ENCODE results near the gene C5orf46. TPM values are rescaled to one million over a fixed set of nuclear protein-coding genes. Genes with fewer than 3 reads are reported as not detected.

Gene C5orf46
- total and polyA plus RNA-seq, 4 donors, result not detected

DNA sequence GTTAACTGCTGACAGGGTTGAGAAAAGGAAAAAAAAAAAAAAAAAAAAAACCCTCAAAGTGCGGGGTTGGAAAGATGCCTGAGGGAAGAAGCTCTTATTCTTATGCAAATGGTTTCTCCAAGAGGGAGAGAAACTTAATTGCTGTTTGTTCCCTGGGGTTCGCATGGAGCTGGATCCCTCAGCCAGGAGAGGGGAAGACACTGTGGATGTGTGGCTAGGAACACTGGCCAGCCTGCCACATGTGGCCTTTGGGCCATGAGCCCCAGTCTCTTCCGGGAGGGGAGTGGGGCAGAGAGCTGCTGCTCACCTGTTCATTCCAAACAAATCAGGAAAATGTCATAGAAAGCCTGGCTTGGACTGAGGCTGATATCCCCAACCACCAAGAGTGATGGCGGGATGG lies 37.2 kb downstream of the C5orf46 start (continued):
- TF ChIP-seq RXRA (IDR thresholded peaks at IDR 0.05), result no peak
- no peak for TF ChIP-seq HNF4G (IDR thresholded peaks at IDR 0.05)

GRCh38 chr5:147863454-147864158 lies 42.7 kb downstream of the C5orf46 start:
- H3K4me3 ChIP-seq (ENCODE audit: low read depth in 1 of 3, low read length in 3 of 3), result no peak overlapping the region
- H3K27me3 ChIP-seq (ENCODE audit: control insufficient read depth in 4 of 4, insufficient read depth in 4 of 4, low read length in 3 of 4), result no peaks in the 10 kb centered on the region
- no peaks in the 10 kb centered on the region for H3K36me3 ChIP-seq (ENCODE audit: control insufficient read depth in 4 of 4, insufficient read depth in 3 of 4, low read depth in 1 of 4, low read length in 3 of 4)
- no peak overlapping the region for H3K27ac ChIP-seq (ENCODE audit: low read depth in 1 of 2, low read length in 2 of 2)
- no peak for DNase-seq (ENCODE audit: low spot score)
- TF ChIP-seq, protein P1, sequence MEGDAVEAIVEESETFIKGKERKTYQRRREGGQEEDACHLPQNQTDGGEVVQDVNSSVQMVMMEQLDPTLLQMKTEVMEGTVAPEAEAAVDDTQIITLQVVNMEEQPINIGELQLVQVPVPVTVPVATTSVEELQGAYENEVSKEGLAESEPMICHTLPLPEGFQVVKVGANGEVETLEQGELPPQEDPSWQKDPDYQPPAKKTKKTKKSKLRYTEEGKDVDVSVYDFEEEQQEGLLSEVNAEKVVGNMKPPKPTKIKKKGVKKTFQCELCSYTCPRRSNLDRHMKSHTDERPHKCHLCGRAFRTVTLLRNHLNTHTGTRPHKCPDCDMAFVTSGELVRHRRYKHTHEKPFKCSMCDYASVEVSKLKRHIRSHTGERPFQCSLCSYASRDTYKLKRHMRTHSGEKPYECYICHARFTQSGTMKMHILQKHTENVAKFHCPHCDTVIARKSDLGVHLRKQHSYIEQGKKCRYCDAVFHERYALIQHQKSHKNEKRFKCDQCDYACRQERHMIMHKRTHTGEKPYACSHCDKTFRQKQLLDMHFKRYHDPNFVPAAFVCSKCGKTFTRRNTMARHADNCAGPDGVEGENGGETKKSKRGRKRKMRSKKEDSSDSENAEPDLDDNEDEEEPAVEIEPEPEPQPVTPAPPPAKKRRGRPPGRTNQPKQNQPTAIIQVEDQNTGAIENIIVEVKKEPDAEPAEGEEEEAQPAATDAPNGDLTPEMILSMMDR (IDR thresholded peaks at IDR 0.05; ENCODE audit: low read depth, low read length, missing input control), result no peak
- TF ChIP-seq, protein P2, sequence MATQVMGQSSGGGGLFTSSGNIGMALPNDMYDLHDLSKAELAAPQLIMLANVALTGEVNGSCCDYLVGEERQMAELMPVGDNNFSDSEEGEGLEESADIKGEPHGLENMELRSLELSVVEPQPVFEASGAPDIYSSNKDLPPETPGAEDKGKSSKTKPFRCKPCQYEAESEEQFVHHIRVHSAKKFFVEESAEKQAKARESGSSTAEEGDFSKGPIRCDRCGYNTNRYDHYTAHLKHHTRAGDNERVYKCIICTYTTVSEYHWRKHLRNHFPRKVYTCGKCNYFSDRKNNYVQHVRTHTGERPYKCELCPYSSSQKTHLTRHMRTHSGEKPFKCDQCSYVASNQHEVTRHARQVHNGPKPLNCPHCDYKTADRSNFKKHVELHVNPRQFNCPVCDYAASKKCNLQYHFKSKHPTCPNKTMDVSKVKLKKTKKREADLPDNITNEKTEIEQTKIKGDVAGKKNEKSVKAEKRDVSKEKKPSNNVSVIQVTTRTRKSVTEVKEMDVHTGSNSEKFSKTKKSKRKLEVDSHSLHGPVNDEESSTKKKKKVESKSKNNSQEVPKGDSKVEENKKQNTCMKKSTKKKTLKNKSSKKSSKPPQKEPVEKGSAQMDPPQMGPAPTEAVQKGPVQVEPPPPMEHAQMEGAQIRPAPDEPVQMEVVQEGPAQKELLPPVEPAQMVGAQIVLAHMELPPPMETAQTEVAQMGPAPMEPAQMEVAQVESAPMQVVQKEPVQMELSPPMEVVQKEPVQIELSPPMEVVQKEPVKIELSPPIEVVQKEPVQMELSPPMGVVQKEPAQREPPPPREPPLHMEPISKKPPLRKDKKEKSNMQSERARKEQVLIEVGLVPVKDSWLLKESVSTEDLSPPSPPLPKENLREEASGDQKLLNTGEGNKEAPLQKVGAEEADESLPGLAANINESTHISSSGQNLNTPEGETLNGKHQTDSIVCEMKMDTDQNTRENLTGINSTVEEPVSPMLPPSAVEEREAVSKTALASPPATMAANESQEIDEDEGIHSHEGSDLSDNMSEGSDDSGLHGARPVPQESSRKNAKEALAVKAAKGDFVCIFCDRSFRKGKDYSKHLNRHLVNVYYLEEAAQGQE (IDR thresholded peaks at IDR 0.05), result no peak
- TF ChIP-seq HNF4A (conservative IDR thresholded peaks at IDR 0.05) (no peak), JUND (IDR thresholded peaks at IDR 0.05) (no peak), NR2F2 (IDR thresholded peaks at IDR 0.05) (no peak)
- TF ChIP-seq, protein P3, sequence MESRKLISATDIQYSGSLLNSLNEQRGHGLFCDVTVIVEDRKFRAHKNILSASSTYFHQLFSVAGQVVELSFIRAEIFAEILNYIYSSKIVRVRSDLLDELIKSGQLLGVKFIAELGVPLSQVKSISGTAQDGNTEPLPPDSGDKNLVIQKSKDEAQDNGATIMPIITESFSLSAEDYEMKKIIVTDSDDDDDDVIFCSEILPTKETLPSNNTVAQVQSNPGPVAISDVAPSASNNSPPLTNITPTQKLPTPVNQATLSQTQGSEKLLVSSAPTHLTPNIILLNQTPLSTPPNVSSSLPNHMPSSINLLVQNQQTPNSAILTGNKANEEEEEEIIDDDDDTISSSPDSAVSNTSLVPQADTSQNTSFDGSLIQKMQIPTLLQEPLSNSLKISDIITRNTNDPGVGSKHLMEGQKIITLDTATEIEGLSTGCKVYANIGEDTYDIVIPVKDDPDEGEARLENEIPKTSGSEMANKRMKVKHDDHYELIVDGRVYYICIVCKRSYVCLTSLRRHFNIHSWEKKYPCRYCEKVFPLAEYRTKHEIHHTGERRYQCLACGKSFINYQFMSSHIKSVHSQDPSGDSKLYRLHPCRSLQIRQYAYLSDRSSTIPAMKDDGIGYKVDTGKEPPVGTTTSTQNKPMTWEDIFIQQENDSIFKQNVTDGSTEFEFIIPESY (IDR thresholded peaks at IDR 0.05), result no peak
- TF ChIP-seq, protein P4, sequence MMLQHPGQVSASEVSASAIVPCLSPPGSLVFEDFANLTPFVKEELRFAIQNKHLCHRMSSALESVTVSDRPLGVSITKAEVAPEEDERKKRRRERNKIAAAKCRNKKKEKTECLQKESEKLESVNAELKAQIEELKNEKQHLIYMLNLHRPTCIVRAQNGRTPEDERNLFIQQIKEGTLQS (IDR thresholded peaks at IDR 0.05), result no peak
- no peaks in the 10 kb centered on the region for H3K9me3 ChIP-seq (ENCODE audit: control insufficient read depth in 4 of 4, low read length in 3 of 4)
- WGBS, result 65% methylated on average over 3 of the region's 3 CpGs
- no peak overlapping the region for H3K9ac ChIP-seq (ENCODE audit: low read depth in 1 of 2, low read length in 2 of 2)
- H3K4me1 ChIP-seq (ENCODE audit: control insufficient read depth in 4 of 4, insufficient read depth in 4 of 4, low read length in 3 of 4), result peaks cover 0 to 6% (median 2%) of the 10 kb centered on the region in 4 donors

DNA sequence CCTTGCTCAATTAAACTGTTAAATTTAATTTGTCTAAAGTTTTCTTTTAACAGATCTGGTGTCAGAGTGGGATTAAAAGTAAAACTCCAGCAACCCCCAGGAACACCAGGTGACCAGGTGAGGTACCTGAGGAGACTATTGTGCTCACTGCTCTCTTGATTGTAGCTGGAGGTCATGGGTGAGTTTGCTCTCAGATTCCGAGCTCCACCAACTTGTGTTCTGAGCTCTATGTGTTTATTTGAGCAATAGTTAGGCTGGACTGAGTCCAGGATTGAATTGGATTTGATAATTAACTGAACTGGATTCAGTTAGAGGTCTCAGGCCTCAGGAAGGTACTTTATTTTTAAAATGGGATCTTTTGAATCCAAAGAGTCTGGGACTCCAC lies 45.7 kb downstream of the C5orf46 start:
- Histone ChIP-seq H3K27ac (ENCODE audit: low read depth in 1 of 2, low read length in 2 of 2) (no peak overlapping the region), H3K4me1 (ENCODE audit: control insufficient read depth in 4 of 4, insufficient read depth in 4 of 4, low read length in 3 of 4) (peaks cover 0 to 6% (median 2%) of the 10 kb centered on the region in 4 donors), H3K9me3 (ENCODE audit: control insufficient read depth in 4 of 4, low read length in 3 of 4) (no peaks in the 10 kb centered on the region), H3K27me3 (ENCODE audit: control insufficient read depth in 4 of 4, insufficient read depth in 4 of 4, low read length in 3 of 4) (no peaks in the 10 kb centered on the region), H3K9ac (ENCODE audit: low read depth in 1 of 2, low read length in 2 of 2) (no peak overlapping the region), H3K4me3 (ENCODE audit: low read depth in 1 of 3, low read length in 3 of 3) (no peak overlapping the region), H3K36me3 (ENCODE audit: control insufficient read depth in 4 of 4, insufficient read depth in 3 of 4, low read depth in 1 of 4, low read length in 3 of 4) (no peaks in the 10 kb centered on the region)
- no peak for DNase-seq (ENCODE audit: low spot score)
- 33% methylated on average over 1 of the region's 1 CpG for WGBS
- TF ChIP-seq NR2F2 (IDR thresholded peaks at IDR 0.05), result no peak
- TF ChIP-seq, protein P4 (IDR thresholded peaks at IDR 0.05), result no peak
- TF ChIP-seq YY1 (IDR thresholded peaks at IDR 0.05), result no peak
- TF ChIP-seq JUND (IDR thresholded peaks at IDR 0.05), result peak in 1 of 2 donors; percentile 8
- TF ChIP-seq, protein P3 (IDR thresholded peaks at IDR 0.05), result no peak
- no peak for TF ChIP-seq TAF1 (conservative IDR thresholded peaks at IDR 0.05)
- peak in 1 of 2 donors; percentile 9 for TF ChIP-seq RXRA (IDR thresholded peaks at IDR 0.05)
- no peak for TF ChIP-seq HNF4G (IDR thresholded peaks at IDR 0.05)
- TF ChIP-seq FOXA2 (IDR thresholded peaks at IDR 0.05), result no peak
- TF ChIP-seq, protein P2 (IDR thresholded peaks at IDR 0.05), result no peak

Measured in liver (tissue), 9 donors.